D341Med (cell line): ENCODE data around the gene CELA3A.
"Not testable (repeated sequence)": the region's sequence is repeated elsewhere in the genome, so short reads cannot be mapped to it uniquely, and the experiment has no call there.

Experiments used
- DNase-seq: peaks from one replicate; pipeline ENCODE4 v3.0.0; 2012; ENCODE audit warnings: low spot score

CELA3A gene

DNA sequence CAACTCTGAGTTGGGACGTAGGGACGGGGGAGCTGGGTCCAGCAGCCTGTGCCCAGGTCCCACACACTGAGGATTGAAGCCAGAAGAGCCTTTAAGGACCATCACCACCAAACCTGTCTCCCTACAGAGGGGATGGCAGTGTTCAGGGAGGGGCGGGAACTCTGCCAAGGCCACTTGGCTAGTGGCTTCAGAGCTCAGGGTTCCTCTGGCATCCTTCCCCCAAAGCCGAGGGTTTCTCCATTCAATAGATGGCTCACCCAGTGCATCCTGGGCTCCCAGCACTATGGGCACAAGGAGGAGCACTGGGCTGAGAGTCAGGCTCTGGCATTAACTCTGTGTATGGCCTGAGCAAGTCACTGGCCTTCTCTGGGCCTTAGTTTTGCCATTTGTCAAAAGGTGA is 20.2 kb upstream of the CELA3A start:
- not testable (repeated sequence) for DNase-seq

DNA sequence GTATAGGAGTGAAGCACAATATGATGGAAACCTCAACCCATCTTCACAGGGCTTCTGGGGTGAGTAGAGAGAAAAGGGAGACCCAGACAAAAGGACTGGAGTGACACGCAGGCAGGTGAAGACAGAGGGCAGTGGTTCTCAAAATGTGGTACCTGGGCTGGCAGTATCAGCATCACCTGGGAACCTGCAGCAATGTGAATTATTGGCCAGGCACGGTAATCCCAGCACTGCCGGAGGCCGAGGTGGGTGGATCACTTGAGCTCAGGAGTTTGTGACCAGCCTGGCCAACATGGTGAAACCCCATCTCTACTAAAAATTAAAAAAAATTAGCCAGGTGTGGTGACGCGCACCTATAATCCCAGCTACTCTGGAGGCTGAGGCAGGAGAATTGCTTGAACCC is 19.3 kb upstream of the CELA3A start:
- not testable (repeated sequence) for DNase-seq

DNA sequence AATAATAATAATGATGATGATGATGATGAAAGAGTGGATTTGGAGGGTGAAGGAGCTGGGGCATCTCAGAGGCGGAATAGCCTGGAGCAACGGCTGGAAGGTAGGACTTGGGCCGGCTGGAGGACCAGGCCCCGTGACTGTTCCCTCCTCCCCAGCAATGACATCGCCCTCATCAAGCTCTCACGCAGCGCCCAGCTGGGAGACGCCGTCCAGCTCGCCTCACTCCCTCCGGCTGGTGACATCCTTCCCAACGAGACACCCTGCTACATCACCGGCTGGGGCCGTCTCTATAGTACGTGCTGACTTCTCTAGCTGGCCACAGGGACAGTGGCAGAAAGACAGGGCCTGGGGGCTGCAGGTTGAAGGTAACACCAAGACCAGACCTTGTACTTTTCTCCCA is 17.9 kb upstream of the CELA3A start:
- DNase-seq, result not testable (repeated sequence)

DNA sequence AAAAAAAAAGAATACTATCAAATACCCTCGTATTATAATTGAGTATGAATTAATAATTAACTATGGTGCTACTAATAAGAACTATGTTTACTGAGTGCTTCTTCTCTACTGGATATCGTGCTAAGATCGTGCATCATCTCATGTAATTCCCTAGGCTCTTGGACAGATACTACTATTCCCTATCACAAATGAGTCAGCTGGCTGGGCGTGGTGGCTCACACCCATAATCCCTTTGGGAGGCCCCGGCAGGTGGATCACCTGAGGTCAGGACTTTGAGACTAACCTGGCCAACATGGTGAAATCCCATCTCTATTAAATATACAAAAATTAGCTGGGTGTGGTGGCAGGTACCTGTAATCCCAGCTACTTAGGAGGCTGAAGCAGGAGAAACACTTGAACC is 15.6 kb upstream of the CELA3A start:
- DNase-seq, result not testable (repeated sequence)

DNA sequence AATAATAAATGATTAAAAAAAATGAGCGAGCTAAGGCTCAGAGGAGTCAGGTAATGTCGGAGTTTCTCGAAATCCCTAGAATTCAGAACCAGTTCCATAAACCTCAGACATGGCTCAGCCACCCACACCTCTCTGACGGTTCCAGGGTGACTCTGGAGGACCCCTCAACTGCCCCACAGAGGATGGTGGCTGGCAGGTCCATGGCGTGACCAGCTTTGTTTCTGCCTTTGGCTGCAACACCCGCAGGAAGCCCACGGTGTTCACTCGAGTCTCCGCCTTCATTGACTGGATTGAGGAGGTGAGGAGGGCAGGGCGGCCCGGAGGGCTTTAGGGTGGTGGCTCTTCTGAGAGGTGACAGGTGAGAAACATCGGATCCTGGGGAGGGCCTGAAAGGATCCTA is 15.1 kb upstream of the CELA3A start:
- not testable (repeated sequence) for DNase-seq

DNA sequence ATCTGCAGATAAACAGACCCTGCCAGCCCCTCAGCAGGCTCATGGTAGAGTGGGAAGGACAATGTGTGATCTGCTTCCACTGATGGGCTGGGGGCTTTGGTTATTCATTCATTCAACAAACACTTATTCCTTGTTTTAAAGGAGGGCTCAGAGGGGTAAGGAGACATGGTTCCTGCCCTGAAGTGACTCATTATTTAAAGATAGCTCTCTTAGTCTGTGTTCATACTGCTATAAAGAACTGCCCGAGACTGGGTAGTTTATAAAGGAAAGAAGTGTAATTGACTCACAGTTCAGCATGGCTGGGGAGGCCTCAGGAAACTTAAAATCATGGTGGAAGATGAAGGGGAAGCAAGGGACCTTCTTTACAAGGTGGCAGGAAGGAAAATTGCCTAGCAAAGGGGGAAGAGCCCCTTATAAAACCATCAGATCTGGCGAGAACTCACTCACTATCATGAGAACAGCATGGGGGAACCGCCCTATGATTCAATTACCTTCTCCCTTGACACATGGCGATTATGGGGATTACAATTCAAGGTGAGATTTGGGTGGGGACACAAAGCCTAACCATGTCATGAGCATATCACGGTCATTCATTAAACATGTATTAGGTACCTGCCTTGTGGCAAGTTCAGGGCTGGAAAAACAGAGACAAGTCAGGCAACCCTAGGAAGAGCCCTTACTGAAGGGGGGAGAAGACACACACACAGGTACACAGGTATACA is 11.6 kb upstream of the CELA3A start:
- not testable (repeated sequence) for DNase-seq

DNA sequence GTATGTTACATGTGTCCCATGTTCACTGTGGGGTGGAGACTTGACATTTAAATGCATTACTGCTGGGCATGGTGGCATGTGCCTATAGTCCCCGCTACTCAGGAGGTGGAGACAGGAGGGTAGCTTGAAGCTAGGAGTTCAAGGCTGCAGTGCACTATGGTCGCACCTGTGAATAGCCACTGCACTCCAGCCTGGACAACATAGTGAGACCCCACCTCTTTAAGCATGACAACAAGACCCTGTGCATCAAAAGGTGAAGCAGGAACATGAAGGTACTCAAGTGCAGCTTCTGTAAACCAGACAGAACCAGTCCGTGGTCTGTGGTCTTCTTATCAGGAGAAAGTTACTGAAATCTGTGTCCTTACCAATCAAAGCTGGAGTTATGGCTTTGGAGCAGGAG is 9.3 kb upstream of the CELA3A start:
- DNase-seq, result not testable (repeated sequence)

DNA sequence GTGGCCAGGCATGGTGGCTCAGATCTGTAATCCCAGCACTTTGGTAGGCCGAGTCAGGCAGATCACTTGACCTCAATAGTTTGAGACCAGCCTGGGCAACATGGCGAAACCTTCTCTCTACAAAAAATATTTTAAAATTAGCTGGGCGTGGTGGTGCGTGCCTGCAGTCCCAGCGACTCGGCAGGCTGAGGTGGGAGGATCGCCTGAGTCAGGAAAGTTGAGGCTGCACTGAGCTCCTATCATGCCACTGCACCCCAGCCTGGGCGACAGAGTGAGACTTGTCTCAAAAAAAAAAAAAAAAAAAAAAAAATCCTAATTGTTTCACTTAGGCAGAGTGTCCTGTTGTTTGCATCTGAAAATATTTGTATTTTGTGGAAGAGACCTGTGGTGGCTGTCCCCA is 6.7 kb upstream of the CELA3A start:
- not testable (repeated sequence) for DNase-seq

DNA sequence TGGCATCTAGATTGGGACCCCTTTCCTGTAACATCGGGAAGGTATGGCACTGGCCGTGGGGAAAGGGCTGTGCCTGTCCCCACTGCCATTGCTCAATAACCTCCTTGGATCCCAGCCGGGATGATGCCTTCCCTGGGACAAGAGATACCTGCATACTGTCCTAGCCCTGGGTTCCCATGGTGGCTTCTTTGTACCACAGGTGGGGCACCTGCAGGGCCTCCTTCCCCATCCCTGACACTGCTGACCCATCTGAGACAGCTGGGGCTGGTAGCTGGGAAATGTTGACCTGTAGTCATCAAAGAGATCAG is 4.8 kb upstream of the CELA3A start:
- DNase-seq, result not testable (repeated sequence)

DNA sequence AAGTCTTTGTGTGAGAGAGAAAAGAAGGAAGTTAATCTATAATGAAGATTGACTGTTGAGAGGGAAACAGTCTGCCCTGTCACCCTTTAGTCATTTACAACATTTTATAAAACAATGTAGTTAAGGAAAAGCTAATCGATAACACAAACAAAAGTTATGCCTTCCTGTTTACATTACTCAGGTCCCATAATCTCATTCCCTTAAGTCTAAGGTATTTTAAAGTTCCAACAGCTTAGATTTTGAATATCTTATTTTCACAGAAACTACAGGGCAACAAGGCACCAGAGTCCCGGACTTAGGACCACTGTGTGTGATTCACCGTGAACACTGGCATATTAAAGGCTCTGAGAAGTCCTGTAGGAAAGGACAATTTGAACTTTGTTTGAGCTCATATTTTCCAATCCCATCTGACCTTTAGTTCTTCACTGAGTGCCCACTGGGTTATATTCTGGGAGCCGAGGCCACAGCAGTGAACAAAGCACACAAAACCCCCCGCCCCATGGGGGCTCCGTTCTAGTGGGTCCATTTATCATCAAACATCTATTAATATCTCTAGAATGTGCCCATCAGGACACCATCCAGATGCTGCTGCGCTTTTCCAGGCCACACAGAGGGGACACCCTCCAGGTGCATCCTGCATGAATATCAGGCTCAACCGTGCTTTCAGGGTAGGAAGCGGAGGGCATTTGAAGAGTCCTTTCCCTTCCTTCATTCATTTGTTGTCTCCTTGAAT is 3.4 kb upstream of the CELA3A start:
- DNase-seq, result not testable (repeated sequence)

DNA sequence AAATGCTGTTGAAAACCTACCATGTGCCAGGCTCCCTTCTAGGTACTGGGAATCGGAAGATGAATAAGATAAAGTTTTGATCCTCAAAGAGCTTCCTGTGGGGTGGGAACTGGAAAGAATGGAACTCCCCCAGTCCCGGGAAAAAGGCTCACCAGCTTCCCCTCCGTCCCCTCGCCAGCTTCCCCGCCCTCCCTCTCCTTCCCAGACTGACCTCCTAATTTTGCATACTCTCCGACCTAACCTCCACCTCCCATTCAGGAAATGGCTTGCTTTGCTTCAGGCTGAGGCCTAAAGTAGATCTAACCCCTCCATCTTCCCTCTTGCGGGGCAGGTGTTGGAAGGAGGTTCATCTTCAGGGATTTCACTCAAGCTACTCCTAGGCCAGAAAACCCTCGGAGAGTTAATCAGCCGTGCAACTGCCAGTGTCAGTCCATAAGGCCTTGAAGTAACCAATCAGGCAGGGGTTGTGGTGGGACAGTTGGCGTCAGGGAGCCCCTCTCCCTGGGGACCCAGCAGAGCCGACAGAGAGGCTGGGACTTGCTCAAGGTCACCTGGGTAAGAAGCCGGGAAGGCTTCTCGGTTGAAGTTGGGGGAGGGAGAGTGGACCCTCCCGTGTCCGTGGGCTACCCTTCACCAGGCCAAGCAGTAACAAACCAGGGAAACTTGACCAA is 2.7 kb upstream of the CELA3A start:
- DNase-seq, result not testable (repeated sequence)

DNA sequence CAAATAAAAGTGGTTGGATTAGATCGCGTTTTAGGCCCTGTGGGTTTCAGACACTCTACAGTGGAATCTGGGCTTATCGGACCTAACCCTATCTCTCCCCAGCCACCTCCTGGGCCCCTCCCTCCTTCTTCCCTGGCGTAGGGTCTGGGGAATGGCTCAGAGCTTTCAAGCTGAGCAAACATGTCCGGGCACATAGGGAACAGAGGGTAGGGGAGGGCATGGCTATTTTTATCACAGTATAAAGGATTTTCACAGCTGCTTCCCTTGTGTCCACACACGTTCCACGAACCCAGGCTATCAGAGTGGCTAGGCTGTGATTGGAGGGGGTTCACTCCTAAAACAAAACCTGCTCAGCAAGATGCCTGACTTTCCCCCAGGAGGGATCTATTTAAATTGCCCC is 1.8 kb upstream of the CELA3A start:
- not testable (repeated sequence) for DNase-seq

DNA sequence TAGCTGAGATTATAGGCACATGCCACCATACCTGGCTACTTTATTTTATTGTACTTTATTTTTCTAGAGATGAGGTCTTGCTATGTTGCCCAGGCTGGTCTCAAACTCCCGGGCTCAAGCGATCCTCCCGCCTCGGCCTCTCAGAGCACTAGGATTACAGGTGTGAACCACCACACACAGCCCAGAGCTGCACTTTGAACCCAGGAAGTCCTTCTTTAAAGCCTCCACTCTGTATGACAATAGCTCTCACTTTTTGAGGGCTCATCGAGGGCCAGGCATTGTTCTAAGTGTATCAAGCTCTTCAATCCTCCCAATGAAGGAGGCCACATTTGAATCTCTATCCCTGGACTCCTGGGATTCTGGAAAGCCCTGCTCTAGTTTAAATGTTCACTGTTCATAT is 1.0 kb downstream of the CELA3A start:
- not testable (repeated sequence) for DNase-seq

DNA sequence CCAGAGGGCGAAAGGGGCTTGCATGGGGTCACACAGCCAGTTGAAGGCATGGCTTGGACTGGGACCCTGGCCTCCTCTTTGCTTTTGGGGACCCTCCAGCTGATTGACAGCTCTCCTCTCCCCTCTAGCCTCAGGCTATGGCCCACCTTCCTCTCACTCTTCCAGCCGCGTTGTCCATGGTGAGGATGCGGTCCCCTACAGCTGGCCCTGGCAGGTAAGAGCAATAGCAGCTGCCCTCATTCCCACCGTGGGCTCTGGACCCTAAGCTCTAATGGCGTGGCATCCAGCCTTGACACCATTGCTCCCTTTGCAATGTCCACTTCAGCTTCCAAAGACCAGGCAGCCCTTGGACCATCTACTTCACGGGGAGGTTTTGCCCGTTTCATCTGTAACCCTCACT is 1.4 kb downstream of the CELA3A start:
- not testable (repeated sequence) for DNase-seq

DNA sequence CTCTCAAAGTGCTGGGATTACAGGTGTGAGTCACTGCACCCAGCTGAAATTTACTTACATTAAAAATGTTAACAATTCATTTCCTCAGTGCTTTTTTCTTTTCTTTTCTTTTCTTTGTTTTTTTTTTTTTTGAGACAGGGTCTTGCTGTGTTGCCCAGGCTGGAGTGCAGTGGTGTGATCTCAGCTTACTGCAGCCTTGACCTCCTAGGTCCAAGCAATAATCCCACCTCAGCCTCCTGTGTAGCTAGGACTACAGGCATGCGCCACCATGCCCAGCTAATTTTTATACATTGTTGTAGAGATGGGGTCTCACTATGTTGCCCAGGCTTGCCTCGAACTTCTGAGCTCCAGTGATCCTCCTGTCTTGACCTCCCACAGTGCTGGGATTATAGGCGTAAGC is 2.5 kb downstream of the CELA3A start:
- not testable (repeated sequence) for DNase-seq

DNA sequence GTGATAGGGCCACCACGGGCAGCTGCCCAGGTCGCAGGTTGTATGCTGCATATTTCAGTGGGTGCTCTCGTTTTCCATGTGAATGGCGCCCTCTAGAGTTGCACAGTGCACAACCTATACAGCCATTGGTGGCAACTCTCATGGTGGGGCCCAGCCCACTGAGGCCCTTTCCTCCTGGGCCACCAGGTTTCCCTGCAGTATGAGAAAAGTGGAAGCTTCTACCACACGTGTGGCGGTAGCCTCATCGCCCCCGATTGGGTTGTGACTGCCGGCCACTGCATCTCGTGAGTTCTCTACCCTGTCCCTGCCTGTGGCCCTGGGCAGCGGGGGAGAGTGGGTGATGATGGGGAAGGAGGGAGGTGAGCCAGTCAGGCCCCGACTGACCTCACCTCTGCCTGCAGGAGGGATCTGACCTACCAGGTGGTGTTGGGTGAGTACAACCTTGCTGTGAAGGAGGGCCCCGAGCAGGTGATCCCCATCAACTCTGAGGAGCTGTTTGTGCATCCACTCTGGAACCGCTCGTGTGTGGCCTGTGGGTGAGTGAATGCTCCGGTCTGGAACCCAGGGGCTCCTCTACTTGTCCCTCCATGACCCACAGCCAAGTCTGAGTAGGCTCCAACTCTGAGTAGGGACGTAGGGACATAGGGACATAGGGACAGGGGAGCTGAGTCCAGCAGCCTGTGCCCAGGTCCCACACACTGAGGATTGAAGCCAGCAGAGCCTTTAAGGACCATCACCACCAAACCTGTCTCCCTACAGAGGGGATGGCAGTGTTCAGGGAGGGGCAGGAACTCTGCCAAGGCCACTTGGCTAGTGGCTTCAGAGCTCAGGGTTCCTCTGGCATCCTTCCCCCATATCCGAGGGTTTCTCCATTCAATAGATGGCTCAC is 4.0 kb downstream of the CELA3A start:
- not testable (repeated sequence) for DNase-seq

DNA sequence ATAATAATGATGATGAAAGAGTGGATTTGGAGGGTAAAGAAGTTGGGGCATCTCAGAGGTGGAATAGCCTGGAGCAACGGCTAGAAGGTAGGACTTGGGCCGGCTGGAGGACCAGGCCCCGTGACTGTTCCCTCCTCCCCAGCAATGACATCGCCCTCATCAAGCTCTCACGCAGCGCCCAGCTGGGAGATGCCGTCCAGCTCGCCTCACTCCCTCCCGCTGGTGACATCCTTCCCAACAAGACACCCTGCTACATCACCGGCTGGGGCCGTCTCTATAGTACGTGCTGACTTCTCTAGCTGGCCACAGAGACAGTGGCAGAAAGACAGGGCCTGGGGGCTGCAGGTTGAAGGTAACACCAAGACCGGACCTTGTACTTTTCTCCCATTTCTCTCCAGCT is 5.3 kb downstream of the CELA3A start:
- DNase-seq, result not testable (repeated sequence)

DNA sequence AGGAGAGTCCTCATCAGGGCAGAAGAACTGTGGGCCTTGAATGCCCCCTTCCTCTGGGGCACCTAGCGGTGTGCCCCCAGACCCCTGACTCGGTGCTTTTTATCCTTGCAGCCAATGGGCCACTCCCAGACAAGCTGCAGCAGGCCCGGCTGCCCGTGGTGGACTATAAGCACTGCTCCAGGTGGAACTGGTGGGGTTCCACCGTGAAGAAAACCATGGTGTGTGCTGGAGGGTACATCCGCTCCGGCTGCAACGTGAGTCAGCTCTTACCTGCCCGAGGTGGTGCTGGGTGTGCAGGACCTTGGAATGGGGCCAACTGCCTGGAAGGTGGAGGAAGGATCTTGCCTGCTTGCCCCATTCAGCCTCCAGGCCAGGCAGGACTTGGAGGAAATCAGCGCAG is 5.8 kb downstream of the CELA3A start:
- DNase-seq, result not testable (repeated sequence)

DNA sequence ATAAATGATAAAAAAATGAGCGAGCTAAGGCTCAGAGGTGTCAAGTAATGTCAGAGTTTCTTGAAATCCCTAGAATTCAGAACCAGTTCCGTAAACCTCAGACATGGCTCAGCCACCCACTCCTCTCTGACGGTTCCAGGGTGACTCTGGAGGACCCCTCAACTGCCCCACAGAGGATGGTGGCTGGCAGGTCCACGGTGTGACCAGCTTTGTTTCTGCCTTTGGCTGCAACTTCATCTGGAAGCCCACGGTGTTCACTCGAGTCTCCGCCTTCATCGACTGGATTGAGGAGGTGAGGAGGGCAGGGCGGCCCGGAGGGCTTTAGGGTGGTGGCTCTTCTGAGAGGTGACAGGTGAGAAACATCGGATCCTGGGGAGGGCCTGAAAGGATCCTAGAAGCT is 8.1 kb downstream of the CELA3A start:
- DNase-seq, result not testable (repeated sequence)

DNA sequence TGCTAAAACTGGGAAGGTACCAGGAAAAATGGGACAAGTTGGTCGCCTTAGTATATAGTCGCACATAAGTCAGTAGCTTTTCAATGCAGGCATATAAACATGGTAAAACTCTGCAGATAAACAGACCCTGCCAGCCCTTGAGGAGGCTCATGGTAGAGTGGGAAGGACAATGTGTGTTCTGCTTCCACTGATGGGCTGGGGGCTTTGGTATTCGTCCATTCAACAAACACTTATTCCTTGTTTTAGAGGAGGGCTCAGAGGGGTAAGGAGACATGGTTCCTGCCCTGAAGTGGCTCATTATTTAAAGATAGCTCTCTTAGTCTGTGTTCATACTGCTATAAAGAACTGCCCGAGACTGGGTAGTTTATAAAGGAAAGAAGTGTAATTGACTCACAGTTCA is 11.3 kb downstream of the CELA3A start:
- DNase-seq, result not testable (repeated sequence)

DNA sequence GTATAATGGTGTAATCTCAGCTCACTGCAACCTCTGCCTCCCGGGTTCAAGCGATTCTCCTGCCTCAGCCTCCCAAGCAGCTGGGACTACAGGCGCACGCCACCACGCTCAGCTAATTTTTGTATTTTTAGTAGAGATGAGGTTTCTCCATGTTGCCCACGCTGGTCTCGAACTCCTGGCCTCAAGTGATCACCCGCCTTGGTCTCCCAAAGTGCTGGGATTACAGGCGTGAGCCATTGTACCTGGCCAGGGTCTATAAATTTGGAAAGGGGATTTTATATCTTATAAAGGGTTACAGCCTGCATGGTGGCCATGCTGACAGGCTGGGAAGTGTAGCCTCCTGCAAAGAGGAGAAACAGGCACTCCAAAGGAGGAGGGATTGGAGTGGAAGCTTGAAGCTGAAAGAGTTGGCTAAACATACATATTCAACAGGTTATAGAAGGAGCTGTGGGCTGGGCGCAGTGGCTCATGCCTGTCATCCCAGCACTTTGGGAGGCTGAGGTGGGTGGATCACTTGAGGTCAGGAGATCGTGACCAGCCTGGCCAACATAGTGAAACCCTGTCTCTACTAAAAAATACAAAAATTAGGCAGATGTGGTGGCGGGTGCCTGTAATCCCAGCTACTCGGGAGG is 13.2 kb downstream of the CELA3A start:
- not testable (repeated sequence) for DNase-seq
